ENCODE data around the gene AUTS2. TPM values are rescaled to one million over a fixed set of nuclear protein-coding genes. Genes with fewer than 3 reads are reported as not detected.

The AUTS2 gene
- total and polyA plus RNA-seq, 2 of the 8 experiments (the other 6 are each of a cell fraction or from before 2014, with no cell fraction given), result 25.9 to 101 TPM

DNA sequence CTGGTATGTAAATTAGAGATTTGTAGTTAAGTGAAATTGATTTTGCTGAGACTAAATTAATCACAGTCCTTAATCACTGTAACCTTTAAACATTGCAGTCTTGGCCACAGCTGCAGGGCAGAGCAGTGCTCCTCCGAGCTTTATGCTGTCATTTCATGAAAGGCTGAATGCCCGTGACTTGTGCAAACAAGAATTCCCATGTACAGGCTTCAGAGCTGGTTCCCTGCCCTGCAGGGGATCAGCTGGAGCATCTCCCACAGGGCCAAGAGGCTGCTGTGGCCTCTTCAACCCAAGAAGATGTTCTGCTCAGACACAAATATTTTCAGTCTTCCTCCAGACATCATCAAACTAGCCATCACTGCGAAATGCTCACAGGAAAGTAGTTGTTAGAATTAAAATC is 419.1 kb downstream of the AUTS2 start:
- ChIA-PET POLR2A (ENCODE audit: partially characterized antibody) (no interaction called here), CTCF (ENCODE audit: partially characterized antibody) (interaction anchor here (0.7 to 3.2 kb wide), 2 partner anchors 24 to 54 kb away, joined by 3 to 15 read pairs; no protein-coding TSS in a partner anchor)
- FAIRE-seq, result no peak
- no peak for TF ChIP-seq SIX5 (IDR thresholded peaks at IDR 0.05; ENCODE audit: low read depth, low read length)
- TF ChIP-seq HDAC2 (IDR thresholded peaks at IDR 0.05; ENCODE audit: borderline replicate concordance in 1 of 2, low read depth in 2 of 2, low read length in 2 of 2), result no peak

More for the DNA sequence above, 419.1 kb downstream of the AUTS2 start:
- H3K23ac ChIP-seq (ENCODE audit: insufficient read length), result no peak overlapping the region
- no peak overlapping the region for H3K4me2 ChIP-seq (ENCODE audit: insufficient read depth in 1 of 2, low read depth in 2 of 2, low read length in 2 of 2)
- H4K91ac ChIP-seq (replicated peaks; ENCODE audit: insufficient read length, low read length), result no peak overlapping the region
- H4K8ac ChIP-seq (ENCODE audit: extremely low read depth, insufficient read depth, low read length), result no peak overlapping the region
- H3K36me3 ChIP-seq (ENCODE audit: control insufficient read depth in 2 of 4, insufficient read depth in 4 of 4, low read length in 3 of 4), result no peaks in the 10 kb centered on the region
- H4K5ac ChIP-seq (ENCODE audit: insufficient read length, low read depth, low read length), result no peak overlapping the region
- H3K79me1 ChIP-seq (ENCODE audit: low read depth, low read length), result no peaks in the 10 kb centered on the region
- H3K9me3 ChIP-seq (ENCODE audit: insufficient read depth in 2 of 2, low read depth in 1 of 2, low read length in 1 of 2), result no peaks in the 10 kb centered on the region
- no peak overlapping the region for H2BK12ac ChIP-seq (ENCODE audit: low read depth, low read length)
- H3K18ac ChIP-seq (ENCODE audit: extremely low read depth, low read length), result no peak overlapping the region
- H3K9ac ChIP-seq (replicated peaks in 1 of 4; ENCODE audit: extremely low read depth in 1 of 4, low read depth in 3 of 4, low read length in 3 of 4), result no peak overlapping the region
- no peak overlapping the region for H2AFZ ChIP-seq (ENCODE audit: low read length)
- H3K4me1 ChIP-seq (replicated peaks in 1 of 4; ENCODE audit: control insufficient read depth in 3 of 4, insufficient read depth in 4 of 4, low read length in 3 of 4), result peaks cover 0 to 10% (median 6%) of the 10 kb centered on the region in 4 experiments; a peak in 4 of 7 replicates
- no peak overlapping the region for H3K4ac ChIP-seq (replicated peaks; ENCODE audit: insufficient read length, low read depth, low read length)
- no peak overlapping the region for H2BK15ac ChIP-seq (ENCODE audit: low read length)
- no peak overlapping the region for H3K4me3 ChIP-seq (ENCODE audit: extremely low read depth in 1 of 4, insufficient read depth in 2 of 4, low read depth in 3 of 4, low read length in 4 of 4)
- no peak overlapping the region for H2BK20ac ChIP-seq (ENCODE audit: low read length)
- no peaks in the 10 kb centered on the region for H4K20me1 ChIP-seq (replicated peaks in 1 of 2; ENCODE audit: control insufficient read depth in 1 of 2, insufficient read depth in 2 of 2, low read length in 2 of 2)
- H3K23me2 ChIP-seq (ENCODE audit: low read depth, low read length), result no peaks in the 10 kb centered on the region
- H3K27ac ChIP-seq (ENCODE audit: low read depth, low read length), result no peak overlapping the region
- no peaks in the 10 kb centered on the region for H3K27me3 ChIP-seq (replicated peaks in 1 of 4; ENCODE audit: control insufficient read depth in 3 of 4, extremely low read depth in 1 of 4, insufficient read depth in 3 of 4, low read length in 3 of 4)
- no peak overlapping the region for H3K14ac ChIP-seq (ENCODE audit: insufficient read length)
- no peak overlapping the region for H2BK120ac ChIP-seq (replicated peaks; ENCODE audit: low read depth, low read length)
- no peak overlapping the region for H2AK5ac ChIP-seq (ENCODE audit: low read depth, low read length)
- no peaks in the 10 kb centered on the region for H3K79me2 ChIP-seq (ENCODE audit: control insufficient read depth in 1 of 2, insufficient read depth in 2 of 2, low read length in 2 of 2)
- WGBS, 2 experiments (ENCODE audit: extremely low coverage in 1 of 2, insufficient coverage in 1 of 2, insufficient read length in 1 of 2, insufficient replicate concordance in 2 of 2, low coverage in 1 of 2, low lambda C conversion rate in 2 of 2, missing lambda C conversion rate in 1 of 2), result 81% methylated on average over 3 of the region's 3 CpGs; no CpG with 5 or more reads in 1 of the 2 experiments
- no peak for DNase-seq (ENCODE audit: low read depth in 1 of 2, low spot score in 2 of 2)
- no peak overlapping the region for H2BK5ac ChIP-seq (ENCODE audit: low read depth, low read length)
- H3K56ac ChIP-seq (replicated peaks; ENCODE audit: insufficient read length, low read depth, low read length), result no peak overlapping the region
